K562 (cell line): Measurements from ENCODE around the gene GGA3. TPM values are rescaled to one million over a fixed set of nuclear protein-coding genes. Genes with fewer than 3 reads are reported as not detected.

Experiments used
- ATAC-seq: fragments of 200-7000 bp; cut with Tn5 transposase; 3 replicates; pipeline ENCODE4 v1.9.1; 2020; ENCODE audit warnings: moderate library complexity
- BruUV-seq: library from RNA; stranded (reverse); fragments of 400-500 nt; replicated peaks from 2 replicates; lab custom pipeline; 2021; lab: Mats Ljungman, UMichigan
- CTCF ChIA-PET: fragments of 300-600 bp; formaldehyde crosslinking; extraction: SDS; loops from one replicate; lab custom pipeline; 2021; ENCODE audit warnings: low intra/inter-chr PET ratio; lab: Yijun Ruan, JAX
- POLR2A ChIA-PET: fragments of 300-600, 350-650 bp; sonication (Branson Sonifier 250); formaldehyde crosslinking; extraction: SDS; loops from one replicate; lab custom pipeline; 2021; ENCODE audit warnings: antibody characterized with exemption, inconsistent platforms; lab: Yijun Ruan, JAX
- DNase-seq, 4 experiments: peaks; one replicate each; pipeline versions ENCODE4 v3.0.0 to v3.0.0-alpha.2; 2011 to 2018; ENCODE audit warnings: low spot score in 3 of 4, mixed read lengths in 3 of 4; ENCODE audit errors: extremely low read depth in 1 of 4
- FAIRE-seq: peaks from 2 replicates; lab custom pipeline; 2011; peaks lifted over from hg19 to GRCh38; lab: Jason Lieb, UNC
- H2AFZ ChIP-seq: 2 replicates; pipeline ENCODE4 v1.6.0; 2011; ENCODE audit warnings: low read depth, low read length, control low read depth, inconsistent platforms
- H3K27ac ChIP-seq: fragments of 200-600 bp; 3 replicates; pipeline ENCODE4 v1.8.0; 2011; ENCODE audit warnings: low read depth, mild to moderate bottlenecking, control low read depth, inconsistent platforms, low read length, moderate library complexity, mixed read lengths; ENCODE audit errors: extremely low read depth
- H3K27me3 ChIP-seq, 2 experiments: fragments of 300-600 bp in 1 of 2; 2 replicates in 1 of 2; 3 replicates in 1 of 2; pipeline versions ENCODE4 v1.6.0 to v1.8.0; 2011; ENCODE audit warnings: inconsistent platforms in 2 of 2, low read length in 2 of 2, mild to moderate bottlenecking in 1 of 2, mixed read lengths in 1 of 2, moderate library complexity in 1 of 2; ENCODE audit not compliant: control insufficient read depth in 2 of 2, insufficient read depth in 2 of 2
- H3K36me3 ChIP-seq: fragments of 300-600 bp; 3 replicates; pipeline ENCODE4 v1.8.0; 2011; ENCODE audit warnings: mild to moderate bottlenecking, low read length, inconsistent platforms; ENCODE audit not compliant: control insufficient read depth, insufficient read depth
- H3K4me1 ChIP-seq, 2 experiments: fragments of 200-600 bp in 1 of 2; replicated peaks in 1 of 2; 2 replicates in 1 of 2; 3 replicates in 1 of 2; pipeline versions ENCODE4 v1.5.1 to v1.8.0; 2011; ENCODE audit warnings: inconsistent platforms in 2 of 2, low read length in 2 of 2, mild to moderate bottlenecking in 1 of 2, mixed read lengths in 1 of 2, moderate library complexity in 1 of 2; ENCODE audit not compliant: control insufficient read depth in 2 of 2, insufficient read depth in 2 of 2
- H3K4me2 ChIP-seq: 2 replicates; pipeline ENCODE4 v1.6.1; 2011; ENCODE audit warnings: low read length, control low read depth, inconsistent platforms, mixed read lengths; ENCODE audit not compliant: insufficient read depth
- H3K4me3 ChIP-seq: fragments of 200-600 bp; sonication (generic), shearing (Covaris generic); 2 replicates; pipeline ENCODE4 v1.5.1; 2016; ENCODE audit warnings: control low read depth, inconsistent platforms
- H3K79me2 ChIP-seq: fragments of 200-600 bp; 3 replicates; pipeline ENCODE4 v1.8.0; 2011; ENCODE audit warnings: low read length, inconsistent platforms; ENCODE audit not compliant: control insufficient read depth, insufficient read depth
- H3K9ac ChIP-seq, 2 experiments: 2 replicates each; pipeline versions ENCODE4 v1.6.0 to v1.6.1; 2011; ENCODE audit warnings: low read depth in 2 of 2, low read length in 2 of 2, control low read depth in 1 of 2, inconsistent platforms in 1 of 2, mild to moderate bottlenecking in 1 of 2, mixed read lengths in 1 of 2; ENCODE audit not compliant: insufficient read depth in 1 of 2
- H3K9me1 ChIP-seq: one replicate; pipeline ENCODE4 v1.6.0; 2011; ENCODE audit warnings: inconsistent platforms, mild to moderate bottlenecking, low read length, moderate library complexity; ENCODE audit not compliant: control insufficient read depth, insufficient read depth
- H3K9me3 ChIP-seq: replicated peaks from 2 replicates; pipeline ENCODE4 v1.5.1; 2011; ENCODE audit warnings: low read depth, low read length, inconsistent platforms; ENCODE audit not compliant: control insufficient read depth, insufficient read depth
- H4K20me1 ChIP-seq: replicated peaks from 2 replicates; pipeline ENCODE4 v1.6.1; 2011; ENCODE audit warnings: low read length, inconsistent platforms, mixed read lengths; ENCODE audit not compliant: control insufficient read depth, insufficient read depth
- GATAD2B ChIP-seq: fragments of 450-650 bp; IDR thresholded peaks from 2 replicates; pipeline ENCODE4 v1.6.1; 2017; ENCODE audit warnings: mild to moderate bottlenecking, borderline replicate concordance
- LEF1 ChIP-seq: fragments of 450-650 bp; IDR thresholded peaks from 2 replicates; pipeline ENCODE4 v1.6.1; 2016; ENCODE audit warnings: mild to moderate bottlenecking
- NR1H2 ChIP-seq: sonication (generic); formaldehyde crosslinking; IDR thresholded peaks from 2 replicates; pipeline ENCODE4 v1.4.0; 2020; ENCODE audit warnings: mild to moderate bottlenecking, missing genetic modification reagents
- NRF1 ChIP-seq, 2 experiments: fragments of 450-650 bp; IDR thresholded peaks in 1 of 2; conservative IDR thresholded peaks in 1 of 2; 2 replicates each; pipeline ENCODE4 v1.6.1; 2014; ENCODE audit warnings: mild to moderate bottlenecking in 2 of 2
- RCOR1 ChIP-seq, 2 experiments: IDR thresholded peaks; 2 replicates each; pipeline ENCODE4 v1.6.1; 2012; ENCODE audit warnings: low read depth in 2 of 2, low read length in 2 of 2, borderline replicate concordance in 1 of 2, improper control_type of control experiment in 1 of 2
- SAFB ChIP-seq: fragments of 200-400 bp; formaldehyde crosslinking; IDR thresholded peaks from 2 replicates; pipeline ENCODE4 v1.6.1; 2017; ENCODE audit warnings: low read depth, low read length, borderline replicate concordance
- U2AF2 ChIP-seq: fragments of 200-400 bp; formaldehyde crosslinking; optimal IDR thresholded peaks from 2 replicates; pipeline ENCODE3; 2017; ENCODE audit warnings: low read depth, mild to moderate bottlenecking, low read length
- ZNF143 ChIP-seq: sonication (generic); formaldehyde crosslinking; IDR thresholded peaks from 2 replicates; pipeline ENCODE4 v1.9.0; 2022; ENCODE audit warnings: mild to moderate bottlenecking, missing genetic modification reagents
- ZNF561 ChIP-seq: fragments of 450-650 bp; formaldehyde crosslinking; conservative IDR thresholded peaks from 2 replicates; pipeline ENCODE4 v1.4.0; 2020; ENCODE audit warnings: mild to moderate bottlenecking, moderate library complexity
- ZNF583 ChIP-seq: fragments of 250-450 bp; sonication (Bioruptor Pico); IDR thresholded peaks from 2 replicates; pipeline ENCODE4 v1.4.0; 2020
- ZNF830 ChIP-seq: fragments of 250-450 bp; sonication (Bioruptor Pico); IDR thresholded peaks from 2 replicates; pipeline ENCODE4 v1.5.0; 2021; ENCODE audit warnings: mild to moderate bottlenecking
- WGBS: fragments of 100-300 bp; shearing (Covaris generic); methylation state at CpG from one replicate; pipeline ENCODE4 v1.1.6; 2016; ENCODE audit warnings: low coverage, mixed read lengths; ENCODE audit not compliant: insufficient coverage; ENCODE audit errors: missing lambda C conversion rate; 5-methylcytosine and 5-hydroxymethylcytosine counted together
- in situ Hi-C: fragments of 300-500 bp; cut with MboI; formaldehyde crosslinking; loops from 4 replicates; pipeline ENCODE4 v1.15.0; 2018; ENCODE audit warnings: inconsistent platforms, mixed read lengths
- intact Hi-C: fragments of 100-400 bp; cut with micrococcal nuclease; formaldehyde crosslinking; loops from 2 replicates; pipeline ENCODE4 v1.14.2; 2022
- polyA plus RNA-seq, 8 experiments: library from polyadenylated mRNA; depleted of rRNA in 4 of 8; stranded (reverse) in 5 of 8; unstranded in 3 of 8; fragments of >200 nt; fragmentation: Nextera tagmentation in 2 of 8; fragmentation: Illumina TruSeq in 1 of 8; extraction: Ambion mirVana in 2 of 8; extraction: Trizol in 1 of 8; gene quantifications; 2 replicates each; pipeline versions ENCODE4 v1.2.1 to v1.2.3, GENCODE V29; 2011 to 2014; ENCODE audit warnings: inconsistent platforms in 1 of 8, missing spikeins in 1 of 8
- total RNA-seq, 7 experiments: library from RNA; depleted of rRNA in 6 of 7; stranded (reverse); fragments of >200 nt in 6 of 7; fragmentation: Illumina TruSeq in 2 of 7; extraction: Trizol in 2 of 7; gene quantifications; 2 replicates each; pipeline versions ENCODE4 v1.2.1 to v1.2.3, GENCODE V29; 2011 to 2021; ENCODE audit warnings: low replicate concordance in 1 of 7
- TF ChIP-seq, protein P1 (sequence below): sonication (generic); formaldehyde crosslinking; IDR thresholded peaks from 2 replicates; pipeline ENCODE4 v1.8.0; 2023; ENCODE audit warnings: mild to moderate bottlenecking, missing genetic modification reagents
- TF ChIP-seq, protein P2 (sequence below), 3 experiments: fragments of 200-800 bp in 1 of 3; fragments of 250-450 bp in 1 of 3; fragments of 450-650 bp in 1 of 3; sonication (Bioruptor Pico) in 1 of 3; sonication (Bioruptor generic) in 1 of 3; formaldehyde crosslinking in 1 of 3; IDR thresholded peaks; 2 replicates each; pipeline versions ENCODE4 v1.6.1 to v1.8.0; 2016 to 2022; ENCODE audit warnings: mild to moderate bottlenecking in 2 of 3, missing genetic modification characterization in 2 of 3, missing compliant biosample characterization in 1 of 3, moderate library complexity in 1 of 3
- TF ChIP-seq, protein P3 (sequence below): fragments of 450-650 bp; conservative IDR thresholded peaks from 2 replicates; pipeline ENCODE4 v1.6.1; 2016; ENCODE audit warnings: missing genetic modification characterization, low read depth, mild to moderate bottlenecking, missing compliant biosample characterization, moderate library complexity

The GGA3 gene
- total and polyA plus RNA-seq, 9 of the 15 experiments (the other 6 are each of a cell fraction or from before 2014, with no cell fraction given) = 5.7 to 64.9 (median 25.4) TPM

DNA sequence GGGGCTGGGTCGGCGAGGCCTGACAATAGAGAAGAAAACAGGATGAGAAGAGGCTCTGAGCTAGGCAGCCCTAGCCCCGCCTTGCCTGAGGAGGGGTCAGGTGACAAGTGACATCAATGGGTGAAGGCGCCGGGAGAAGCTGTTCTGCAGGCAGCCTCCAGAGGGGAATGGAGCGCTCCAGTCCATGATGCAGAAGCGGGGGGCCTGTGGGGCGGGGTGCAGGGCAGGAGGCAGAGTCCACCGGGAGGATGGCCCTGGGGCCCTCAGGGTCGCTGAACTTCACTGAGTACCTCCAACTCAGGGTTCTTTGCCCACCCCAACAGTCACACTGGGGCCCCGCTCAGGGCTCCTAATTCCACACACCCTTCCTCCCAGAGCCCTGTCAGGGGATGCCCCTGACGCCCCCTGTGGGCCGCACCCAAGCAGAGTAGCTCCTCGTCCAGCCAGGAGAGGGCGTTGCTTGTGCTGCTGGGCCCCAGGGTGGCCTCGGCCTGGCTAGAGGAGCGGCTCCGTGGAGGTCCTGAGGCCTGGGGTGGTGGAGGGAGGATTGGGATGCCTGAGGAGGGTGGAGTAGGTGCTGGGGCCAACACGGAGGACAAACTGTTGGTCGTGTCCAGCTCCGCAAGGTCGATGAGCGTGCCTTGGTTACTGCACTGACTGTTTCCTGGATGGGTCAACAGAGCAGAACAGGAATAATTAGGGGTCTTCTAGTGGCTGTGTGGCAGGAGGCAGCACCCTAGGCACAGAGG is 20.8 kb downstream of the GGA3 start:
- FAIRE-seq (peak; percentile 83), DNase-seq (peak; percentile 82 to 88 (median 84)), ATAC-seq (peak; percentile 91)
- Histone ChIP-seq H3K27ac (peak overlapping the region; percentile 23; the same call in 2 of the 3 replicates), H3K27me3 (no peaks in the 10 kb centered on the region), H3K9ac (peak overlapping the region; percentile 16 to 38; a peak in 2 of 4 replicates), H3K4me1 (peaks cover 19 to 41% of the 10 kb centered on the region in 2 experiments), H3K36me3 (peaks cover 98% of the 10 kb centered on the region), H4K20me1 (peaks cover 27% of the 10 kb centered on the region), H2AFZ (no peak overlapping the region), H3K4me2 (no peak overlapping the region; the same call in 1 of the 2 replicates), H3K9me1 (no peaks in the 10 kb centered on the region), H3K79me2 (no peaks in the 10 kb centered on the region), H3K4me3 (no peak overlapping the region), H3K9me3 (no peaks in the 10 kb centered on the region)
- intact Hi-C loops = loop anchor here (2.0 kb wide), 1 partner anchor 20 kb away; the partner anchor contains the start of genes GGA3 and MRPS7
- POLR2A ChIA-PET = interaction anchor here (0.6 to 3.1 kb wide), 23 partner anchors 9 to 513 kb away, joined by 3 to 38 read pairs (median 4); partner anchors contain the start of genes ARMC7, GGA3, MIF4GD and MRPS7
- CTCF ChIA-PET = interaction anchor here (0.9 to 3.1 kb wide), 6 partner anchors 21 to 507 kb away, joined by 3 to 20 read pairs (median 4); partner anchors contain the start of genes GGA3, MIF4GD and MRPS7
- no TSS peak for BruUV-seq
- in situ Hi-C loops = no loop called here
- 50% methylated on average over 22 of the region's 23 CpGs for WGBS
- TF ChIP-seq SAFB = no peak
- TF ChIP-seq, protein P1, sequence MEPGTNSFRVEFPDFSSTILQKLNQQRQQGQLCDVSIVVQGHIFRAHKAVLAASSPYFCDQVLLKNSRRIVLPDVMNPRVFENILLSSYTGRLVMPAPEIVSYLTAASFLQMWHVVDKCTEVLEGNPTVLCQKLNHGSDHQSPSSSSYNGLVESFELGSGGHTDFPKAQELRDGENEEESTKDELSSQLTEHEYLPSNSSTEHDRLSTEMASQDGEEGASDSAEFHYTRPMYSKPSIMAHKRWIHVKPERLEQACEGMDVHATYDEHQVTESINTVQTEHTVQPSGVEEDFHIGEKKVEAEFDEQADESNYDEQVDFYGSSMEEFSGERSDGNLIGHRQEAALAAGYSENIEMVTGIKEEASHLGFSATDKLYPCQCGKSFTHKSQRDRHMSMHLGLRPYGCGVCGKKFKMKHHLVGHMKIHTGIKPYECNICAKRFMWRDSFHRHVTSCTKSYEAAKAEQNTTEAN (CRISPR knock-in tag) = no peak
- TF ChIP-seq ZNF830 (CRISPR knock-in tag) = no peak
- TF ChIP-seq, protein P2, sequence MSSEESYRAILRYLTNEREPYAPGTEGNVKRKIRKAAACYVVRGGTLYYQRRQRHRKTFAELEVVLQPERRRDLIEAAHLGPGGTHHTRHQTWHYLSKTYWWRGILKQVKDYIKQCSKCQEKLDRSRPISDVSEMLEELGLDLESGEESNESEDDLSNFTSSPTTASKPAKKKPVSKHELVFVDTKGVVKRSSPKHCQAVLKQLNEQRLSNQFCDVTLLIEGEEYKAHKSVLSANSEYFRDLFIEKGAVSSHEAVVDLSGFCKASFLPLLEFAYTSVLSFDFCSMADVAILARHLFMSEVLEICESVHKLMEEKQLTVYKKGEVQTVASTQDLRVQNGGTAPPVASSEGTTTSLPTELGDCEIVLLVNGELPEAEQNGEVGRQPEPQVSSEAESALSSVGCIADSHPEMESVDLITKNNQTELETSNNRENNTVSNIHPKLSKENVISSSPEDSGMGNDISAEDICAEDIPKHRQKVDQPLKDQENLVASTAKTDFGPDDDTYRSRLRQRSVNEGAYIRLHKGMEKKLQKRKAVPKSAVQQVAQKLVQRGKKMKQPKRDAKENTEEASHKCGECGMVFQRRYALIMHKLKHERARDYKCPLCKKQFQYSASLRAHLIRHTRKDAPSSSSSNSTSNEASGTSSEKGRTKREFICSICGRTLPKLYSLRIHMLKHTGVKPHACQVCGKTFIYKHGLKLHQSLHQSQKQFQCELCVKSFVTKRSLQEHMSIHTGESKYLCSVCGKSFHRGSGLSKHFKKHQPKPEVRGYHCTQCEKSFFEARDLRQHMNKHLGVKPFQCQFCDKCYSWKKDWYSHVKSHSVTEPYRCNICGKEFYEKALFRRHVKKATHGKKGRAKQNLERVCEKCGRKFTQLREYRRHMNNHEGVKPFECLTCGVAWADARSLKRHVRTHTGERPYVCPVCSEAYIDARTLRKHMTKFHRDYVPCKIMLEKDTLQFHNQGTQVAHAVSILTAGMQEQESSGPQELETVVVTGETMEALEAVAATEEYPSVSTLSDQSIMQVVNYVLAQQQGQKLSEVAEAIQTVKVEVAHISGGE (CRISPR knock-in tag; IDR thresholded peaks at IDR 0.05) = no peak
- TF ChIP-seq NR1H2 = no peak
- TF ChIP-seq ZNF143 = no peak
- TF ChIP-seq, protein P3, sequence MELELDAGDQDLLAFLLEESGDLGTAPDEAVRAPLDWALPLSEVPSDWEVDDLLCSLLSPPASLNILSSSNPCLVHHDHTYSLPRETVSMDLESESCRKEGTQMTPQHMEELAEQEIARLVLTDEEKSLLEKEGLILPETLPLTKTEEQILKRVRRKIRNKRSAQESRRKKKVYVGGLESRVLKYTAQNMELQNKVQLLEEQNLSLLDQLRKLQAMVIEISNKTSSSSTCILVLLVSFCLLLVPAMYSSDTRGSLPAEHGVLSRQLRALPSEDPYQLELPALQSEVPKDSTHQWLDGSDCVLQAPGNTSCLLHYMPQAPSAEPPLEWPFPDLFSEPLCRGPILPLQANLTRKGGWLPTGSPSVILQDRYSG (tag) = 0 out of 2 replicates have a peak, but pooled peaks have one; percentile 41
- TF ChIP-seq U2AF2 = no peak
- no peak for TF ChIP-seq GATAD2B
- no peak; a peak in 1 of 4 replicates for TF ChIP-seq RCOR1 (IDR thresholded peaks at IDR 0.05; ENCODE audit: borderline replicate concordance in 1 of 2, low read depth in 2 of 2, low read length in 2 of 2)
- no peak for TF ChIP-seq ZNF583 (CRISPR knock-in tag)
- peak; percentile 53 to 68 for TF ChIP-seq NRF1 (conservative IDR thresholded peaks at IDR 0.05 in 1 of 2, IDR thresholded peaks at IDR 0.05 in 1 of 2)
- TF ChIP-seq ZNF561 (CRISPR knock-in tag) = no peak; the same call in 1 of the 2 replicates
- no peak for TF ChIP-seq LEF1
